ENCODE measurements around the gene CCDC85A.

- TF ChIP-seq EZH2phosphoT487 (IDR thresholded peaks at IDR 0.05; ENCODE audit: insufficient read depth, low read depth), result no peak
- TF ChIP-seq EZH2 (IDR thresholded peaks at IDR 0.05; ENCODE audit: insufficient read depth, poor library complexity, severe bottlenecking), result no peak
Measured at GRCh38 chr2:56195563-56195962, 11.8 kb downstream of the CCDC85A start.
